Keratinocyte (primary cell): ENCODE results near the gene LSM3. TPM values are rescaled to one million over a fixed set of nuclear protein-coding genes. Genes with fewer than 3 reads are reported as not detected.

Experiments
- DNase-seq: peaks from one replicate; pipeline ENCODE4 v3.0.0-alpha.2; 2011; ENCODE audit warnings: low read depth, missing footprints, low spot score
- FAIRE-seq: peaks from 2 replicates; lab custom pipeline; 2011; peaks lifted over from hg19 to GRCh38; lab: Jason Lieb, UNC
- H2AFZ ChIP-seq: 2 replicates; pipeline ENCODE4 v1.6.0; 2012; ENCODE audit warnings: low read length, control low read depth, inconsistent platforms; ENCODE audit not compliant: control insufficient read depth
- H3K27ac ChIP-seq: 2 replicates; pipeline ENCODE4 v1.5.1; 2011; ENCODE audit warnings: low read length; ENCODE audit not compliant: control insufficient read depth, insufficient read depth
- H3K27me3 ChIP-seq: 3 replicates; pipeline ENCODE4 v1.6.0; 2011; ENCODE audit warnings: low read length; ENCODE audit not compliant: control insufficient read depth, insufficient read depth; ENCODE audit errors: extremely low read depth
- H3K36me3 ChIP-seq, 2 experiments: 2 replicates in 1 of 2; 3 replicates in 1 of 2; pipeline ENCODE4 v1.5.1; 2011; ENCODE audit warnings: low read length in 2 of 2, mild to moderate bottlenecking in 1 of 2; ENCODE audit not compliant: control insufficient read depth in 2 of 2, insufficient read depth in 2 of 2; ENCODE audit errors: extremely low read depth in 1 of 2
- H3K4me1 ChIP-seq: 3 replicates; pipeline ENCODE4 v1.5.1; 2011; ENCODE audit warnings: low read length; ENCODE audit not compliant: control insufficient read depth, insufficient read depth; ENCODE audit errors: extremely low read depth
- H3K4me2 ChIP-seq: 3 replicates; pipeline ENCODE4 v1.6.0; 2011; ENCODE audit warnings: low read depth, low read length; ENCODE audit not compliant: control insufficient read depth, insufficient read depth; ENCODE audit errors: extremely low read depth
- H3K4me3 ChIP-seq, 3 experiments: fragments of 200-600 bp in 1 of 3; sonication (generic) in 1 of 3; 2 replicates in 2 of 3; 3 replicates in 1 of 3; pipeline ENCODE4 v1.5.1; 2011 to 2016; ENCODE audit warnings: low read length in 3 of 3, mild to moderate bottlenecking in 3 of 3, control low read depth in 2 of 3, inconsistent platforms in 1 of 3, low read depth in 1 of 3, mixed read lengths in 1 of 3, mixed run types in 1 of 3, moderate library complexity in 1 of 3; ENCODE audit not compliant: control insufficient read depth in 2 of 3, insufficient read depth in 2 of 3; ENCODE audit errors: extremely low read depth in 1 of 3
- H3K79me2 ChIP-seq: 2 replicates; pipeline ENCODE4 v1.6.0; 2012; ENCODE audit warnings: low read length; ENCODE audit not compliant: control insufficient read depth, insufficient read depth
- H3K9ac ChIP-seq: 3 replicates; pipeline ENCODE4 v1.6.0; 2011; ENCODE audit warnings: low read length; ENCODE audit not compliant: control insufficient read depth, insufficient read depth; ENCODE audit errors: extremely low read depth
- H3K9me1 ChIP-seq: 3 replicates; pipeline ENCODE4 v1.6.0; 2011; ENCODE audit warnings: low read length; ENCODE audit not compliant: control insufficient read depth, insufficient read depth; ENCODE audit errors: extremely low read depth
- H3K9me3 ChIP-seq: 2 replicates; pipeline ENCODE4 v1.5.1; 2012; ENCODE audit warnings: low read depth, low read length; ENCODE audit not compliant: control insufficient read depth
- H4K20me1 ChIP-seq: 3 replicates; pipeline ENCODE4 v1.6.0; 2011; ENCODE audit warnings: low read length; ENCODE audit not compliant: control insufficient read depth, insufficient read depth; ENCODE audit errors: extremely low read depth
- EZH2 ChIP-seq: IDR thresholded peaks from one replicate; pipeline ENCODE4 v1.6.1; 2012; ENCODE audit warnings: inconsistent platforms, mild to moderate bottlenecking, low read length, moderate library complexity
- dilution Hi-C: fragments of 300-500 bp; cut with MboI; formaldehyde crosslinking; loops from one replicate; pipeline ENCODE4 v1.7.0; 2020; ENCODE audit warnings: low sequenced_read_pairs; ENCODE audit not compliant: extremely low pct_ligation_motif_present
- polyA plus RNA-seq, 5 experiments: library from polyadenylated mRNA; depleted of rRNA in 3 of 5; stranded (reverse) in 3 of 5; stranded (forward) in 1 of 5; unstranded in 1 of 5; fragments of >200 nt; gene quantifications; 1 replicate in 1 of 5; 2 replicates in 3 of 5; 3 replicates in 1 of 5; pipeline versions ENCODE4 v1.2.1 to v1.2.3, GENCODE V29; 2011 to 2012; ENCODE audit warnings: missing spikeins in 2 of 5, low read depth in 1 of 5, low replicate concordance in 1 of 5
- TF ChIP-seq, protein P1 (sequence below), 3 experiments: IDR thresholded peaks in 1 of 3; conservative IDR thresholded peaks in 1 of 3; optimal IDR thresholded peaks in 1 of 3; 2 replicates in 2 of 3; 3 replicates in 1 of 3; pipeline versions ENCODE3 to v1.5.1; 2011; ENCODE audit warnings: low read length in 3 of 3, mild to moderate bottlenecking in 3 of 3, moderate library complexity in 2 of 3, control low read depth in 1 of 3, inconsistent platforms in 1 of 3; ENCODE audit not compliant: insufficient read depth in 2 of 3; ENCODE audit errors: extremely low read depth in 1 of 3

Gene LSM3
- polyA plus RNA-seq, 1 donor (not counting 4 experiments of a cell fraction or from before 2014, with no cell fraction given) = 26.1 TPM

- DNase-seq (no peak), FAIRE-seq (no peak)
- H3K4me1 ChIP-seq = peaks cover 23% of the 10 kb centered on the region
- H2AFZ ChIP-seq = no peak overlapping the region
- no peaks in the 10 kb centered on the region for H3K27me3 ChIP-seq
- no peak overlapping the region for H3K4me2 ChIP-seq
- H3K27ac ChIP-seq = no peak overlapping the region
- H4K20me1 ChIP-seq = no peaks in the 10 kb centered on the region
- TF ChIP-seq, protein P1, sequence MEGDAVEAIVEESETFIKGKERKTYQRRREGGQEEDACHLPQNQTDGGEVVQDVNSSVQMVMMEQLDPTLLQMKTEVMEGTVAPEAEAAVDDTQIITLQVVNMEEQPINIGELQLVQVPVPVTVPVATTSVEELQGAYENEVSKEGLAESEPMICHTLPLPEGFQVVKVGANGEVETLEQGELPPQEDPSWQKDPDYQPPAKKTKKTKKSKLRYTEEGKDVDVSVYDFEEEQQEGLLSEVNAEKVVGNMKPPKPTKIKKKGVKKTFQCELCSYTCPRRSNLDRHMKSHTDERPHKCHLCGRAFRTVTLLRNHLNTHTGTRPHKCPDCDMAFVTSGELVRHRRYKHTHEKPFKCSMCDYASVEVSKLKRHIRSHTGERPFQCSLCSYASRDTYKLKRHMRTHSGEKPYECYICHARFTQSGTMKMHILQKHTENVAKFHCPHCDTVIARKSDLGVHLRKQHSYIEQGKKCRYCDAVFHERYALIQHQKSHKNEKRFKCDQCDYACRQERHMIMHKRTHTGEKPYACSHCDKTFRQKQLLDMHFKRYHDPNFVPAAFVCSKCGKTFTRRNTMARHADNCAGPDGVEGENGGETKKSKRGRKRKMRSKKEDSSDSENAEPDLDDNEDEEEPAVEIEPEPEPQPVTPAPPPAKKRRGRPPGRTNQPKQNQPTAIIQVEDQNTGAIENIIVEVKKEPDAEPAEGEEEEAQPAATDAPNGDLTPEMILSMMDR (optimal IDR thresholded peaks at IDR 0.05 in 1 of 3, IDR thresholded peaks at IDR 0.05 in 1 of 3, conservative IDR thresholded peaks at IDR 0.05 in 1 of 3; ENCODE audit: extremely low read depth in 1 of 3, insufficient read depth in 2 of 3, low read length in 3 of 3) = no peak
- TF ChIP-seq EZH2 = no peak
- H3K9ac ChIP-seq = no peak overlapping the region
- dilution Hi-C loops = no loop called here
- H3K4me3 ChIP-seq = no peak overlapping the region
- no peaks in the 10 kb centered on the region for H3K36me3 ChIP-seq
- no peaks in the 10 kb centered on the region for H3K9me1 ChIP-seq
- H3K79me2 ChIP-seq = no peaks in the 10 kb centered on the region
- H3K9me3 ChIP-seq = no peaks in the 10 kb centered on the region
These were observed 58.3 kb downstream of the LSM3 start for GRCh38 chr3:14236902-14237301.

GRCh38 chr3:14237457-14237856 lies 58.8 kb downstream of the LSM3 start:
- Histone ChIP-seq H3K27ac (no peak overlapping the region), H3K4me3 (no peak overlapping the region), H2AFZ (no peak overlapping the region), H3K4me2 (no peak overlapping the region), H3K79me2 (no peaks in the 10 kb centered on the region), H3K9me1 (no peaks in the 10 kb centered on the region), H4K20me1 (no peaks in the 10 kb centered on the region), H3K4me1 (peaks cover 23% of the 10 kb centered on the region), H3K36me3 (no peaks in the 10 kb centered on the region), H3K27me3 (no peaks in the 10 kb centered on the region), H3K9ac (no peak overlapping the region), H3K9me3 (no peaks in the 10 kb centered on the region)
- DNase-seq = no peak
- TF ChIP-seq, protein P1 (optimal IDR thresholded peaks at IDR 0.05 in 1 of 3, IDR thresholded peaks at IDR 0.05 in 1 of 3, conservative IDR thresholded peaks at IDR 0.05 in 1 of 3; ENCODE audit: extremely low read depth in 1 of 3, insufficient read depth in 2 of 3, low read length in 3 of 3) = no peak
- no peak for TF ChIP-seq EZH2
- no peak for FAIRE-seq
- dilution Hi-C loops = no loop called here
